Muscle of leg (tissue), 11 donors: ENCODE data around the gene ATP13A3. TPM values are rescaled to one million over a fixed set of nuclear protein-coding genes. Genes with fewer than 3 reads are reported as not detected.

ENCODE experiments used
- DNase-seq: peaks from one replicate; pipeline ENCODE4 v3.0.0; 2013
- H3K27ac ChIP-seq: one replicate; pipeline ENCODE4 v1.5.1; 2013; ENCODE audit warnings: mild to moderate bottlenecking, low read length, control low read depth
- H3K27me3 ChIP-seq: one replicate; pipeline ENCODE4 v1.6.1; 2013; ENCODE audit warnings: low read length; ENCODE audit not compliant: control insufficient read depth, insufficient read depth
- H3K36me3 ChIP-seq: one replicate; pipeline ENCODE4 v1.6.1; 2013; ENCODE audit warnings: low read length; ENCODE audit not compliant: control insufficient read depth, insufficient read depth
- H3K4me1 ChIP-seq: one replicate; pipeline ENCODE4 v1.6.1; 2013; ENCODE audit warnings: low read length; ENCODE audit not compliant: control insufficient read depth, insufficient read depth
- H3K4me3 ChIP-seq: one replicate; pipeline ENCODE4 v1.5.1; 2013; ENCODE audit warnings: low read length, control low read depth
- H3K9me3 ChIP-seq: replicated peaks from 2 replicates; pipeline ENCODE4 v1.6.1; 2013; ENCODE audit warnings: low read depth, low read length; ENCODE audit not compliant: control insufficient read depth
- WGBS: methylation state at CpG from one replicate; pipeline ENCODE4 v1.1.5; 2013; ENCODE audit warnings: missing lambda C conversion rate; ENCODE audit not compliant: insufficient coverage; 5-methylcytosine and 5-hydroxymethylcytosine counted together
- polyA plus RNA-seq, 8 donors: library from polyadenylated mRNA; unstranded; fragments of 120-200 nt; gene quantifications; one replicate each; pipeline versions ENCODE4 v1.2.1 to v1.2.3, GENCODE V29; 2013; ENCODE audit warnings: inconsistent platforms in 1 of 8, low replicate concordance in 1 of 8; ENCODE audit not compliant: insufficient read length in 8 of 8, insufficient read depth in 1 of 8
- total RNA-seq: library from RNA; stranded (reverse); fragments of 120-200 nt; gene quantifications from one replicate; pipeline ENCODE4 v1.2.4, GENCODE V29; 2013

ATP13A3 gene
- total and polyA plus RNA-seq, 9 donors: 16.0 to 35.2 (median 22.0) TPM

GRCh38 chr3:194377708-194378107, 109.1 kb downstream of the ATP13A3 start:
- no peaks in the 10 kb centered on the region for H3K36me3 ChIP-seq
- H3K4me1 ChIP-seq: peaks cover 6% of the 10 kb centered on the region
- no peak overlapping the region for H3K4me3 ChIP-seq
- WGBS: no CpG with 5 or more reads among the region's 1 CpG
- no peaks in the 10 kb centered on the region for H3K9me3 ChIP-seq
- DNase-seq: no peak
- H3K27ac ChIP-seq: no peak overlapping the region
- H3K27me3 ChIP-seq: peaks cover 27% of the 10 kb centered on the region

- H3K27me3 ChIP-seq: peaks cover 24% of the 10 kb centered on the region
- H3K4me1 ChIP-seq: peaks cover 6% of the 10 kb centered on the region
- no peaks in the 10 kb centered on the region for H3K36me3 ChIP-seq
- 60% methylated on average over 6 of the region's 10 CpGs for WGBS
- DNase-seq: no peak
- H3K27ac ChIP-seq: no peak overlapping the region
- H3K9me3 ChIP-seq: no peaks in the 10 kb centered on the region
- no peak overlapping the region for H3K4me3 ChIP-seq
These were observed 110.6 kb downstream of the ATP13A3 start for GRCh38 chr3:194376241-194376560.

GRCh38 chr3:194375473-194376240, 111.1 kb downstream of the ATP13A3 start:
- Histone ChIP-seq H3K9me3 (no peaks in the 10 kb centered on the region), H3K27me3 (peaks cover 26% of the 10 kb centered on the region), H3K27ac (no peak overlapping the region), H3K4me3 (no peak overlapping the region), H3K4me1 (peaks cover 6% of the 10 kb centered on the region), H3K36me3 (no peaks in the 10 kb centered on the region)
- WGBS: 35% methylated on average over 4 of the region's 15 CpGs
- no peak for DNase-seq

- peaks cover 6% of the 10 kb centered on the region for H3K4me1 ChIP-seq
- no peak overlapping the region for H3K4me3 ChIP-seq
- no peaks in the 10 kb centered on the region for H3K36me3 ChIP-seq
- WGBS: 7% methylated on average over 7 of the region's 10 CpGs
- no peak for DNase-seq
- peaks cover 29% of the 10 kb centered on the region for H3K27me3 ChIP-seq
- no peak overlapping the region for H3K27ac ChIP-seq
- no peaks in the 10 kb centered on the region for H3K9me3 ChIP-seq
These were observed 111.9 kb downstream of the ATP13A3 start for GRCh38 chr3:194374935-194375334.

GRCh38 chr3:194373899-194374298, 112.9 kb downstream of the ATP13A3 start:
- H3K27me3 ChIP-seq: peaks cover 33% of the 10 kb centered on the region
- no peak overlapping the region for H3K27ac ChIP-seq
- no peaks in the 10 kb centered on the region for H3K36me3 ChIP-seq
- no peaks in the 10 kb centered on the region for H3K9me3 ChIP-seq
- WGBS: 75% methylated on average over 3 of the region's 8 CpGs
- no peak overlapping the region for H3K4me3 ChIP-seq
- peaks cover 15% of the 10 kb centered on the region for H3K4me1 ChIP-seq
- DNase-seq: no peak

GRCh38 chr3:194373028-194373427, 113.8 kb downstream of the ATP13A3 start:
- Histone ChIP-seq H3K4me1 (peaks cover 23% of the 10 kb centered on the region), H3K27me3 (peaks cover 36% of the 10 kb centered on the region), H3K9me3 (no peaks in the 10 kb centered on the region), H3K27ac (no peak overlapping the region), H3K4me3 (no peak overlapping the region), H3K36me3 (no peaks in the 10 kb centered on the region)
- no peak for DNase-seq
- 81% methylated on average over 8 of the region's 14 CpGs for WGBS

- Histone ChIP-seq H3K27ac (no peak overlapping the region), H3K36me3 (no peaks in the 10 kb centered on the region), H3K4me1 (peaks cover 31% of the 10 kb centered on the region), H3K9me3 (no peaks in the 10 kb centered on the region), H3K27me3 (peaks cover 37% of the 10 kb centered on the region), H3K4me3 (no peak overlapping the region)
- no peak for DNase-seq
- 82% methylated on average over 6 of the region's 10 CpGs for WGBS
These were observed 116.0 kb downstream of the ATP13A3 start for GRCh38 chr3:194370753-194371152.

GRCh38 chr3:194369522-194370279, 117.1 kb downstream of the ATP13A3 start, which contains the start of gene LRRC15:
Gene LRRC15, minus strand, starts transcription at chr3:194369743. Its CDS starts 8,700 bp downstream, at chr3:194361043.
- Histone ChIP-seq H3K4me3 (no peak within 1 kb of the TSS), H3K9me3 (no peaks in the 10 kb centered on the region), H3K36me3 (no peaks in the 10 kb centered on the region), H3K27me3 (peaks cover 32% of the 10 kb centered on the region), H3K4me1 (peaks cover 34% of the 10 kb centered on the region), H3K27ac (no peak within 1 kb of the TSS)
- peak; percentile 30 for DNase-seq
- WGBS: 22% methylated on average over 13 of the region's 21 CpGs

GRCh38 chr3:194368918-194369317, 117.9 kb downstream of the ATP13A3 start:
- peaks cover 31% of the 10 kb centered on the region for H3K27me3 ChIP-seq
- no peak overlapping the region for H3K27ac ChIP-seq
- H3K4me3 ChIP-seq: no peak overlapping the region
- H3K9me3 ChIP-seq: no peaks in the 10 kb centered on the region
- DNase-seq: peak; percentile 52
- no peaks in the 10 kb centered on the region for H3K36me3 ChIP-seq
- 57% methylated on average over 6 of the region's 6 CpGs for WGBS
- H3K4me1 ChIP-seq: peaks cover 42% of the 10 kb centered on the region

GRCh38 chr3:194367992-194368841, 118.6 kb downstream of the ATP13A3 start:
- Histone ChIP-seq H3K4me3 (no peak overlapping the region), H3K4me1 (peaks cover 44% of the 10 kb centered on the region), H3K9me3 (no peaks in the 10 kb centered on the region), H3K27me3 (peaks cover 31% of the 10 kb centered on the region), H3K36me3 (no peaks in the 10 kb centered on the region), H3K27ac (peak overlapping the region; percentile 31)
- 24% methylated on average over 15 of the region's 18 CpGs for WGBS
- DNase-seq: peak; percentile 73
